Ishikawa (cell line): ENCODE results near the gene INPP5K.
A peak's percentile ranks its signal among the peaks of the same experiment; 100 is the strongest.

Experiments used
- CEBPB ChIP-seq: IDR thresholded peaks from 2 replicates; pipeline ENCODE4 v1.6.1; 2012
- EP300 ChIP-seq: IDR thresholded peaks from 2 replicates; pipeline ENCODE4 v1.6.1; 2012; ENCODE audit warnings: borderline replicate concordance
- TAF1 ChIP-seq: IDR thresholded peaks from 2 replicates; pipeline ENCODE4 v1.6.1; 2012; ENCODE audit warnings: low read depth, mild to moderate bottlenecking
- YY1 ChIP-seq: IDR thresholded peaks from 2 replicates; pipeline ENCODE4 v1.6.1; 2012; ENCODE audit warnings: low read depth
- TF ChIP-seq, protein P1 (sequence below): IDR thresholded peaks from 2 replicates; pipeline ENCODE4 v1.6.1; 2012
- TF ChIP-seq, protein P2 (sequence below): IDR thresholded peaks from 2 replicates; pipeline ENCODE4 v1.6.1; 2012; ENCODE audit warnings: low read depth, mild to moderate bottlenecking

DNA sequence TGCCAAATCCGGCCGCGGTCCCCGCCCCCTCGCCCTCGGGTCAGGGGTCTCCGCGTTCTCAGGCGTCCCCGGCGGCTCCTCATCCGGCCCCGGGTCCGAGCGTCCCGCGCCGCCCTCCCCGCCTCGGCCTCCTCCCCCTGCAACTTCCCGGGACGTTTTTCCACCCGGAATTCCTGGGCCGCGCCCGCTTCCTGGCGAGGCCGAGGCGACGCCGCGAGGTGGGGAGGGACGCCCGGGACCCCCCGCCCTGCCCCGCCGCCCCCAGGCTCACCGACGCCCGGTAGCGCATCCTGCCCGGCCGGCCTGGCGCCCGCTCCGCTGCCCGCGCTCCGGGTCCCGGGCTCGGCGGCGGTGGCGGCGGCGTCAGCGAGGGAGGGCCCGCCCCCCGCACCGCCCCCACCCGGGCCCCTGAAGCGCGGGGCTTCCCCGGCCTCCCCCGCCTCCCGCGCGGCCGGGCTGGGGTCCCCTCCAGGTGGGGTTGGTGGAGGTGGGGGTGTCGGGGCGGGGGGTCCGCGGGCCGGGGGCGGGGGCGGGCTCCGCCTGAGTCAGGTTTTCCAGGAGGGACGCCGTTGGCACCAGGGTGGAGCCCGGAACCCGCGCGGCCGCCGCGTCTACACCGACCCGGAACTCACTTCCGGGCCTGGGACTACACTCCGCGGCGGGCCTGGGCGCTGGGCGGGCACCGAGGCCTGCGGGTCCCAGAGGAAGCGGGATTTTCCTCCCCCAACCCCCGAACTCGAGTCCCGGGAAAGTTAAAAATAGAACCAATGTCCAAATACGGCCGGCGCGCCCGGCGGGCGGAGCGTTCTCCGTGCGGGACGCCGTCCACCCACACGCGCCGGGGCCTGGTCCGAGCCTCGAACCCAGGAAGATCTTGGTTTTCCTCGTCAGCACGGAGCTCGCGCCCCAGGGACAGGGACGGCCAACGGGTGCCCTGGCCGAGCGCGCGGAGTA lies 30.7 kb downstream of the INPP5K start:
- TF ChIP-seq, protein P1, sequence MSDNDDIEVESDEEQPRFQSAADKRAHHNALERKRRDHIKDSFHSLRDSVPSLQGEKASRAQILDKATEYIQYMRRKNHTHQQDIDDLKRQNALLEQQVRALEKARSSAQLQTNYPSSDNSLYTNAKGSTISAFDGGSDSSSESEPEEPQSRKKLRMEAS: peak; percentile 36
- TF ChIP-seq, protein P2, sequence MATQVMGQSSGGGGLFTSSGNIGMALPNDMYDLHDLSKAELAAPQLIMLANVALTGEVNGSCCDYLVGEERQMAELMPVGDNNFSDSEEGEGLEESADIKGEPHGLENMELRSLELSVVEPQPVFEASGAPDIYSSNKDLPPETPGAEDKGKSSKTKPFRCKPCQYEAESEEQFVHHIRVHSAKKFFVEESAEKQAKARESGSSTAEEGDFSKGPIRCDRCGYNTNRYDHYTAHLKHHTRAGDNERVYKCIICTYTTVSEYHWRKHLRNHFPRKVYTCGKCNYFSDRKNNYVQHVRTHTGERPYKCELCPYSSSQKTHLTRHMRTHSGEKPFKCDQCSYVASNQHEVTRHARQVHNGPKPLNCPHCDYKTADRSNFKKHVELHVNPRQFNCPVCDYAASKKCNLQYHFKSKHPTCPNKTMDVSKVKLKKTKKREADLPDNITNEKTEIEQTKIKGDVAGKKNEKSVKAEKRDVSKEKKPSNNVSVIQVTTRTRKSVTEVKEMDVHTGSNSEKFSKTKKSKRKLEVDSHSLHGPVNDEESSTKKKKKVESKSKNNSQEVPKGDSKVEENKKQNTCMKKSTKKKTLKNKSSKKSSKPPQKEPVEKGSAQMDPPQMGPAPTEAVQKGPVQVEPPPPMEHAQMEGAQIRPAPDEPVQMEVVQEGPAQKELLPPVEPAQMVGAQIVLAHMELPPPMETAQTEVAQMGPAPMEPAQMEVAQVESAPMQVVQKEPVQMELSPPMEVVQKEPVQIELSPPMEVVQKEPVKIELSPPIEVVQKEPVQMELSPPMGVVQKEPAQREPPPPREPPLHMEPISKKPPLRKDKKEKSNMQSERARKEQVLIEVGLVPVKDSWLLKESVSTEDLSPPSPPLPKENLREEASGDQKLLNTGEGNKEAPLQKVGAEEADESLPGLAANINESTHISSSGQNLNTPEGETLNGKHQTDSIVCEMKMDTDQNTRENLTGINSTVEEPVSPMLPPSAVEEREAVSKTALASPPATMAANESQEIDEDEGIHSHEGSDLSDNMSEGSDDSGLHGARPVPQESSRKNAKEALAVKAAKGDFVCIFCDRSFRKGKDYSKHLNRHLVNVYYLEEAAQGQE: no peak
- TF ChIP-seq TAF1 (no peak; the same call in 1 of the 2 replicates), CEBPB (no peak), YY1 (no peak), EP300 (no peak)
